CD4-positive, alpha-beta T cell (primary cell): Measurements from ENCODE around the gene UGP2. TPM values are rescaled to one million over a fixed set of nuclear protein-coding genes. Genes with fewer than 3 reads are reported as not detected.

Experiments
- ATAC-seq: fragments of 200-7000 bp; cut with Tn5 transposase; one replicate; pipeline ENCODE4 v1.10.0; 2022; ENCODE audit warnings: mild to moderate bottlenecking; ENCODE audit not compliant: poor library complexity
- CTCF ChIA-PET: fragments of 350-600 bp; sonication (Branson Sonifier 250); formaldehyde crosslinking; loops from one replicate; lab custom pipeline; 2021; ENCODE audit warnings: antibody characterized with exemption, inconsistent platforms; lab: Charles Lee
- POLR2A ChIA-PET: fragments of 350-600 bp; sonication (Branson Sonifier 250); formaldehyde crosslinking; loops from one replicate; lab custom pipeline; 2021; ENCODE audit warnings: antibody characterized with exemption, inconsistent platforms; lab: Charles Lee
- DNase-seq, 14 experiments: peaks; one replicate each; pipeline ENCODE4 v3.0.0-alpha.2; 2013 to 2020; ENCODE audit warnings: mixed read lengths in 2 of 14
- H3K27ac ChIP-seq, 2 donors: one replicate each; pipeline versions ENCODE4 v1.5.1 to v1.7.0; 2013; ENCODE audit warnings: low read length in 2 of 2, low read depth in 1 of 2, mild to moderate bottlenecking in 1 of 2
- H3K27me3 ChIP-seq, 2 experiments: 1 replicate in 1 of 2; 2 replicates in 1 of 2; pipeline versions ENCODE4 v1.6.1 to v1.7.0; 2013; ENCODE audit warnings: low read length in 2 of 2, control low read depth in 1 of 2, mild to moderate bottlenecking in 1 of 2, moderate library complexity in 1 of 2; ENCODE audit not compliant: insufficient read depth in 2 of 2, control insufficient read depth in 1 of 2
- H3K36me3 ChIP-seq: one replicate; pipeline ENCODE4 v1.6.1; 2013; ENCODE audit warnings: low read length, control low read depth; ENCODE audit not compliant: insufficient read depth
- H3K4me1 ChIP-seq: one replicate; pipeline ENCODE4 v1.6.1; 2013; ENCODE audit warnings: low read length, control low read depth; ENCODE audit not compliant: insufficient read depth
- H3K4me3 ChIP-seq: one replicate; pipeline ENCODE4 v1.5.1; 2013; ENCODE audit warnings: mild to moderate bottlenecking, low read length, moderate library complexity
- H3K9me3 ChIP-seq, 2 experiments: 1 replicate in 1 of 2; 2 replicates in 1 of 2; pipeline versions ENCODE4 v1.6.1 to v1.7.0; 2013; ENCODE audit warnings: low read length in 2 of 2, mild to moderate bottlenecking in 2 of 2, control low read depth in 1 of 2, moderate library complexity in 1 of 2; ENCODE audit not compliant: control insufficient read depth in 1 of 2, insufficient read depth in 1 of 2
- H3K27ac Mint-ChIP-seq: one replicate; pipeline ENCODE4 v1.8.0; 2020; ENCODE audit warnings: mixed read lengths
- H3K27me3 Mint-ChIP-seq: one replicate; pipeline ENCODE4 v1.8.0; 2021; ENCODE audit warnings: mixed read lengths
- H3K36me3 Mint-ChIP-seq: one replicate; pipeline ENCODE4 v1.8.0; 2021; ENCODE audit warnings: low read depth, mixed read lengths
- H3K4me1 Mint-ChIP-seq: one replicate; pipeline ENCODE4 v1.8.0; 2021; ENCODE audit warnings: low read depth, mixed read lengths
- H3K4me3 Mint-ChIP-seq: one replicate; pipeline ENCODE4 v1.8.0; 2020; ENCODE audit warnings: mild to moderate bottlenecking, mixed read lengths
- H3K9me3 Mint-ChIP-seq: one replicate; pipeline ENCODE4 v1.8.0; 2020; ENCODE audit warnings: mixed read lengths
- CTCF ChIP-seq: fragments of 200-600 bp; IDR thresholded peaks from one replicate; pipeline ENCODE4 v1.8.0; 2022; ENCODE audit warnings: antibody characterized with exemption, mild to moderate bottlenecking
- intact Hi-C, 2 experiments: fragments of 100-400 bp; cut with DNase I in 1 of 2; cut with micrococcal nuclease in 1 of 2; formaldehyde crosslinking; loops; one replicate each; pipeline versions ENCODE4 v1.15.1 to v1.9.0; 2023 to 2025; cut with DNase I, micrococcal nuclease
- total RNA-seq, 174 experiments: library from RNA in 2 of 174; stranded (reverse) in 2 of 174; gene quantifications; one replicate each; pipeline ENCODE4 v1.2.3 and lab custom pipeline; 2021 to 2026

Gene UGP2
- total RNA-seq, 2 experiments from 2014 or later, result 47.1 to 53.2 TPM

- intact Hi-C loops, result loop anchor here (1.0 to 5.0 kb wide), 3 partner anchors 15 to 267 kb away; partner anchors contain the start of genes MDH1 (in 1 of the 2) and WDPCP (in 1 of the 2)
- no peak for TF ChIP-seq CTCF
- peaks cover 35% of the 10 kb centered on the region for H3K4me1 ChIP-seq
Observed at GRCh38 chr2:63855418-63856302, 14.0 kb downstream of the UGP2 start.

GRCh38 chr2:63856303-63856603 lies 14.6 kb downstream of the UGP2 start:
- POLR2A ChIA-PET, result interaction anchor here (0.9 to 7.8 kb wide), 4 partner anchors 11 to 268 kb away, joined by 3 to 93 read pairs (median 4); partner anchors contain the start of genes MDH1, UGP2 and WDPCP
- TF ChIP-seq CTCF, result no peak
- DNase-seq (peak in 13 of 14 experiments; percentile 21 to 91 (median 56)), ATAC-seq (peak; percentile 93)
- Histone ChIP-seq H3K4me1 (peaks cover 35% of the 10 kb centered on the region), H3K4me3 (peak overlapping the region; percentile 8), H3K9me3 (no peaks in the 10 kb centered on the region), H3K36me3 (peaks cover 28% of the 10 kb centered on the region), H3K27me3 (no peaks in the 10 kb centered on the region), H3K27ac (peak overlapping the region; percentile 56 to 78)
- CTCF ChIA-PET, result interaction anchor here (9.6 kb wide), 1 partner anchor 14 kb away, joined by 50 read pairs; the partner anchor contains the start of gene UGP2
- peaks cover 47% of the 10 kb centered on the region for H3K36me3 Mint-ChIP-seq
- H3K4me3 Mint-ChIP-seq, result peak overlapping the region; percentile 81
- H3K27me3 Mint-ChIP-seq, result no peaks in the 10 kb centered on the region
- intact Hi-C loops, result loop anchor here (1.0 to 5.0 kb wide), 3 partner anchors 16 to 268 kb away; partner anchors contain the start of genes MDH1 (in 1 of the 2) and WDPCP (in 1 of the 2)
- peaks cover 67% of the 10 kb centered on the region for H3K4me1 Mint-ChIP-seq
- H3K9me3 Mint-ChIP-seq, result no peaks in the 10 kb centered on the region
- H3K27ac Mint-ChIP-seq, result peak overlapping the region; percentile 99

More at GRCh38 chr2:63855418-63856302, 14.0 kb downstream of the UGP2 start:
- peaks cover 25% of the 10 kb centered on the region for H3K36me3 ChIP-seq
- ATAC-seq, result no peak
- H3K9me3 ChIP-seq, result no peaks in the 10 kb centered on the region
- Mint-ChIP-seq H3K9me3 (no peaks in the 10 kb centered on the region), H3K27me3 (no peaks in the 10 kb centered on the region), H3K4me1 (peaks cover 68% of the 10 kb centered on the region), H3K27ac (peak overlapping the region; percentile 99), H3K36me3 (peaks cover 46% of the 10 kb centered on the region), H3K4me3 (peak overlapping the region; percentile 81)
- ChIA-PET CTCF (interaction anchor here (0.7 to 9.6 kb wide), 2 partner anchors 13 to 21 kb away, joined by 5 to 50 read pairs; partner anchors contain the start of gene UGP2), POLR2A (interaction anchor here (0.7 to 7.8 kb wide), 5 partner anchors 10 to 786 kb away, joined by 3 to 93 read pairs (median 3); partner anchors contain the start of genes MDH1, UGP2 and WDPCP)
- H3K27ac ChIP-seq, result peak overlapping the region; percentile 56 to 78
- peak in 2 of 14 experiments; percentile 8 to 27 for DNase-seq
- H3K27me3 ChIP-seq, result no peaks in the 10 kb centered on the region
- H3K4me3 ChIP-seq, result peak overlapping the region; percentile 8

- CTCF ChIA-PET, result interaction anchor here (0.9 to 9.6 kb wide), 2 partner anchors 16 to 269 kb away, joined by 3 to 50 read pairs; partner anchors contain the start of genes MDH1, UGP2 and WDPCP
- Histone ChIP-seq H3K36me3 (peaks cover 46% of the 10 kb centered on the region), H3K4me1 (peaks cover 25% of the 10 kb centered on the region), H3K4me3 (no peak overlapping the region), H3K9me3 (no peaks in the 10 kb centered on the region), H3K27ac (no peak overlapping the region), H3K27me3 (no peaks in the 10 kb centered on the region)
- Mint-ChIP-seq H3K9me3 (no peaks in the 10 kb centered on the region), H3K27ac (peak overlapping the region; percentile 68), H3K36me3 (peaks cover 63% of the 10 kb centered on the region), H3K27me3 (no peaks in the 10 kb centered on the region), H3K4me1 (peaks cover 50% of the 10 kb centered on the region), H3K4me3 (no peak overlapping the region)
- no peak for TF ChIP-seq CTCF
- POLR2A ChIA-PET, result interaction anchor here (7.8 kb wide), 1 partner anchor 17 kb away, joined by 93 read pairs; the partner anchor contains the start of gene UGP2
- no peak for DNase-seq
- intact Hi-C loops, result loop anchor here in 1 of 2 experiments (2.0 to 5.0 kb wide), 2 partner anchors 15 to 266 kb away; no protein-coding TSS in a partner anchor
- ATAC-seq, result no peak
Observed at GRCh38 chr2:63858291-63858690, 16.6 kb downstream of the UGP2 start.
